Sigmoid colon (tissue), 4 donors: ENCODE results near the gene SLC9A3.

ENCODE experiments used
- EP300 ChIP-seq, 4 donors: sonication (generic); formaldehyde crosslinking; IDR thresholded peaks; one replicate each; pipeline ENCODE4 v1.6.1; 2017; ENCODE audit warnings: antibody characterized with exemption in 4 of 4
- POLR2A ChIP-seq, 2 donors: fragments of 450-650 bp; IDR thresholded peaks; one replicate each; pipeline ENCODE4 v1.6.1; 2016; ENCODE audit warnings: antibody characterized with exemption in 2 of 2, mild to moderate bottlenecking in 2 of 2, moderate library complexity in 2 of 2
- TF ChIP-seq, protein P1 (sequence below), 4 experiments: fragments of 450-650 bp in 3 of 4; fragments of 200-600 bp in 1 of 4; IDR thresholded peaks; one replicate each; pipeline ENCODE4 v1.5.1; 2016 to 2019; ENCODE audit warnings: antibody characterized with exemption in 4 of 4, mild to moderate bottlenecking in 3 of 4, moderate library complexity in 2 of 4

GRCh38 chr5:445591-445990, 78.7 kb downstream of the SLC9A3 start:
- TF ChIP-seq POLR2A (IDR thresholded peaks at IDR 0.05) (no peak), EP300 (IDR thresholded peaks at IDR 0.05) (no peak)
- TF ChIP-seq, protein P1, sequence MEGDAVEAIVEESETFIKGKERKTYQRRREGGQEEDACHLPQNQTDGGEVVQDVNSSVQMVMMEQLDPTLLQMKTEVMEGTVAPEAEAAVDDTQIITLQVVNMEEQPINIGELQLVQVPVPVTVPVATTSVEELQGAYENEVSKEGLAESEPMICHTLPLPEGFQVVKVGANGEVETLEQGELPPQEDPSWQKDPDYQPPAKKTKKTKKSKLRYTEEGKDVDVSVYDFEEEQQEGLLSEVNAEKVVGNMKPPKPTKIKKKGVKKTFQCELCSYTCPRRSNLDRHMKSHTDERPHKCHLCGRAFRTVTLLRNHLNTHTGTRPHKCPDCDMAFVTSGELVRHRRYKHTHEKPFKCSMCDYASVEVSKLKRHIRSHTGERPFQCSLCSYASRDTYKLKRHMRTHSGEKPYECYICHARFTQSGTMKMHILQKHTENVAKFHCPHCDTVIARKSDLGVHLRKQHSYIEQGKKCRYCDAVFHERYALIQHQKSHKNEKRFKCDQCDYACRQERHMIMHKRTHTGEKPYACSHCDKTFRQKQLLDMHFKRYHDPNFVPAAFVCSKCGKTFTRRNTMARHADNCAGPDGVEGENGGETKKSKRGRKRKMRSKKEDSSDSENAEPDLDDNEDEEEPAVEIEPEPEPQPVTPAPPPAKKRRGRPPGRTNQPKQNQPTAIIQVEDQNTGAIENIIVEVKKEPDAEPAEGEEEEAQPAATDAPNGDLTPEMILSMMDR (IDR thresholded peaks at IDR 0.05), result no peak
